SU-DHL-6 (cell line): ENCODE results near the gene CHEK2.

Source experiments
- CTCF ChIP-seq: fragments of 200-600 bp; sonication (generic); IDR thresholded peaks from one replicate; pipeline ENCODE4 v1.5.1; 2017; ENCODE audit warnings: antibody characterized with exemption, mild to moderate bottlenecking, low read length, moderate library complexity; ENCODE audit not compliant: insufficient read depth, poor library complexity, severe bottlenecking
- EZH2phosphoT487 ChIP-seq: fragments of 200-600 bp; sonication (generic), shearing (Covaris generic); conservative IDR thresholded peaks from 2 replicates; pipeline ENCODE4 v1.6.1; 2018; ENCODE audit warnings: mild to moderate bottlenecking, antibody characterized with exemption, low read length, moderate library complexity, mixed read lengths

GRCh38 chr22:28761449-28761755, 19.8 kb upstream of the CHEK2 start:
- TF ChIP-seq CTCF: no peak
- TF ChIP-seq EZH2phosphoT487: no peak
